GM19099 (cell line): Measurements from ENCODE around the gene C17orf114.

Experiments used
- POLR2A ChIP-seq: IDR thresholded peaks from 3 replicates; pipeline ENCODE4 v1.6.1; 2011; ENCODE audit warnings: low read depth; ENCODE audit not compliant: insufficient read length; ENCODE audit errors: extremely low read depth

C17orf114 gene

DNA sequence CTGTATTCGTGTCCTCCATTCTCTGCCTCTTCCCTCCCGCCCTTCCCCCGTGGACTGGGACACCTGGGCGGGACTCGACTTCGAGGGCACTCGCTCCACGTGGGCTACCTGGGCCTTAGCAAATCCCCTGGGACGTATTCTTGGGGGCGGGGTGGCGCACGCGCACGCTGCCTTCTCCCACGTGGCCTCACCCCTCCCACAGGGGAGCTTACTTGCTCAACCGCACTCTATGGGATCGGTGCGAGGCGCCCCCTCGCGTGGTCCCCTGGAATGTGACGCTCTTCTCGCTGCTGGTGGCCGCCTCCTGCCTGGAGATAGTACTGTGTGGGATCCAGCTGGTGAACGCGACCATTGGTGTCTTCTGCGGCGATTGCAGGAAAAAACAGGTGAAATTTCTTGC, 19.5 kb downstream of the C17orf114 start:
- no peak for TF ChIP-seq POLR2A

GRCh38 chr17:4780325-4780955, 21.7 kb downstream of the C17orf114 start:
- TF ChIP-seq POLR2A, result no peak

DNA sequence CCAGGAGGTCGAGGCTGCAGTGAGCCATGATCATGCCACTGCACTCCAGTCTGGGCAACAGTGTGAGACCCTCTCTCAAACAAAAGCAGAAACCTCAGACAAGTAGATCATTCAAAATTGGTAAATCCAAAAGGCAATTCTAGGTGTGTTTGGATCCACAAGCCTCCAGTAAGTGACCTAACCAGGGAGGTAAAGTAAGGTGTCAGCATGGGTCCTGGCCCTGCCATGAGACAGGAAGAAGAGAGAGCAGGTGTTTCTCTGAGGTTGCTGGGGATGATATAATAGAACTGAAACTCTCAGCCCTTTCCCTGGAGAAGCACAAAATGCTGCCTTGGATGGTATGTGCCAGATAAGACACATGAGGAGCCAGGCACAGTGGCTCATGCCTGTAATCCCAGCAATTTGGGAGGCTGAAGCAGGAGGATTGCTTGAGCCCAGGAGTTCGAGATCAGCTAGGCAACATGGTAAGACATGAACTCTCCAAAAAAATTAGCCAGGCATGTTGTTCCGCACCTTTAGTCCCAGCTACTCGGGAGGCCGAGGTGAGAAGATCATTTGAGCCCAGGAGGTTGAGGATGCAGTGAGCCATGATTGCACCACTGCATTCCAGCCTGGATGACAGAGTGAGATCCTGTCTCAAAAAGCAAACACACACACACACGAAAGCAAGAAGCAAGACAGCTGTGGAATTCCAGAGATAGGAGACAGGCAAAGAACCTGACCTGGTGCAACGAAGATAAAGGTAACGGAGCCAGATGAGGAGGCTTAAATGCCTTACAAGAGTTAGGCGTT, 24.0 kb downstream of the C17orf114 start:
- TF ChIP-seq POLR2A, result no peak

DNA sequence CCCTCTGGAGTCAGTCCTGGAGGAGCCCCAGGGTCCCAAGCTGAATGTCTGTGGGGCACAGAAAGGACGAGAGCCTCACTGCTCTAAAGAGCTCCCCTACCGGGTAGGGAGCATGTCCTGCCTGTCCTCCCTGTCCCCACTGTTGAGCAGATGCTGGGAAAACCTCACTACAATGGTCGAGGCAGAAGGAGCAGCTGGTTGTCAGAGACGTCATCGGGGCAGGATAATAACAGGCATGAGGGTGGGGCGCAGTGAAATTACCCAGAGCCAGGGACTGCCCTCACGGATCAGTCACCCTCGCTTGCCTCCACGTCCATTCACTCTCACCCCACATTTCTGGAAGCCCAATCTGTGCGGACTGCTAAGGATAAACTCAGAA, 29.9 kb downstream of the C17orf114 start:
- TF ChIP-seq POLR2A, result no peak

- no peak for TF ChIP-seq POLR2A
Observed at GRCh38 chr17:4771519-4772234, 30.5 kb downstream of the C17orf114 start, which contains the start of gene TM4SF5. TSS of gene TM4SF5 (plus strand) at chr17:4771886. CDS start at chr17:4771923, 37 bp downstream.

DNA sequence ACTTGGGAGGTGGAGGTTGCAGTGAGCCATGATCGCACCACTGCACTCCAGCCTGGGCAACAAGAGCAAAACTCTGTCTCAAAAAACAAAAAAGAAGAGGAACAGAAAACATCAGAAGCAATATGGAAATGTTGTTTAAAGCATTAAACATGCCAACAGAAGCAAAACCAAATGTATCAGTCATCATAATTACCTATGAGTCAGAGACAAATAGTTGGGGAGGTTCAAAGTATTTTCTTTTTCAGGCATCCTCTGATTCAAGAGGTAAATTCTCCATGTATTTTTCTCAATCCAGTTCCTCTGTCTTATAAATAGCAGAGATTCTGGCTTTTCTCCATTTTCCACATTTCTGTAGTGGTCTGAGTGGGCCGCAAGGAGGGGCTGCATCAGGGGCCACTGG, 32.5 kb downstream of the C17orf114 start:
- TF ChIP-seq POLR2A, result no peak

- no peak for TF ChIP-seq POLR2A
Observed at GRCh38 chr17:4768298-4768697, 33.8 kb downstream of the C17orf114 start.

- TF ChIP-seq POLR2A, result no peak
Observed at GRCh38 chr17:4766723-4767122, 35.4 kb downstream of the C17orf114 start.

DNA sequence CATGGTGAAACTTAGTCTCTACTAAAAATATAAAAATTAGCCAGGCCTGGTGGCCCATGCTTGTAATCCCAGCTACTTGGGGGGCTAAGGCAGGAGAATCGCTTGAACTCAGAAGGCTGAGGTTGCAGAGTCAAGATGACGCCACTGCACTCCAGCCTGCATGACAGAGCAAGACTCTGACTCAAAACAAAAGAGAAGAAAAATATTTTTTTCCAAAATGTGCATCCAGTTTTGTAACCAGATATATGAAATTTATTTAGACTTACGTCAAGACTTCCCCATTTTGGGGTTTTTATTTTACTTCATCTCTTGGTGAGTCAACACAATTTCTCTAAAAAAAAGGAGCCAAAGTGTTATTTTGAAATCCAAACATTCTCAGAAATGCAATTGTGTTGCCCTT, 35.9 kb downstream of the C17orf114 start:
- TF ChIP-seq POLR2A, result no peak

DNA sequence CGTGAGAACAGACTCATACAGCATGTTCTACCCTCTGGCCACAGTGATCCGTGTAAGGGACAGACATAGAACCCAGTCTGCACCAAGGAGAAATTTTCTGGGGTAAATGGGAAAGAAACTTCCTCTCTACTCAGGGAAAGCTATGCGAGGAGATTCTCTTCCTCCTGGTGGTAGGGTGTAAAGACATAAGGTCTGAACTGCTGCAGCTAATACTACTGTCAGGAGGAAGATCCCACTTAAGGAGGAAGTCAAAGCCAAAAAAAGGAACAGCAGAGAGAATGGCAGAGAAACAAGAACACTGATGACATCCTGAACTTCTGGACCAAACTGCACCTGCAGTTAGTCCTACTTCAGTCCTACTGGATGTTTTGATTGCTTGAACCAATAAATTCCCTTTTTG, 37.5 kb downstream of the C17orf114 start:
- TF ChIP-seq POLR2A, result no peak

GRCh38 chr17:4759776-4760236, 42.3 kb downstream of the C17orf114 start:
- TF ChIP-seq POLR2A, result no peak

GRCh38 chr17:4753392-4753791, 48.7 kb downstream of the C17orf114 start:
- TF ChIP-seq POLR2A, result no peak

DNA sequence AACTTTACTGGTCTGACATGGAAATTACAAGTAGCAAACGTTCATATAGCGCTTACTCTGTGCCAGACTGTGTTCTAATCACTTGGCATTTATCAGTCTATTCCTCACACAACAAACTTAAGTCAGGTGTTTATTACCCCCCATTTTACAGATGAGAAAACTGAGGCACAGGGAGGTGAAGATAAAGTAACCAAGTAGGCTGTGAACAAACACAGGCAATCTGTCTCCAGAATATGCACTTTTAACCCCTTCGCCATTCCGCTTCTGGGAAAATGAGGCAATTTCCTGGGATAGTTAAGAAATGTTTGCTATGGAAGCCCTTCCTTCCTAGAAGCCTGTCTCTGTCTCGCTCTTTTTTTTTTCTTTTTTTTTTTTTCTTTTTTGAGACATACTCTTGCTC, 50.2 kb downstream of the C17orf114 start:
- TF ChIP-seq POLR2A, result no peak
